ENCODE data around the gene RNF103. TPM values are rescaled to one million over a fixed set of nuclear protein-coding genes. Genes with fewer than 3 reads are reported as not detected.

Gene RNF103
- total RNA-seq, 6 experiments from 2014 or later: 11.3 to 18.5 (median 13.1) TPM

- Mint-ChIP-seq H3K27ac (no peak overlapping the region), H3K4me1 (ENCODE audit: low read depth) (peaks cover 18% of the 10 kb centered on the region), H3K27me3 (ENCODE audit: insufficient read depth) (no peaks in the 10 kb centered on the region), H3K4me3 (no peak overlapping the region), H3K9me3 (no peaks in the 10 kb centered on the region), H3K36me3 (ENCODE audit: low read depth) (peaks cover 8% of the 10 kb centered on the region)
- TF ChIP-seq, protein P1, sequence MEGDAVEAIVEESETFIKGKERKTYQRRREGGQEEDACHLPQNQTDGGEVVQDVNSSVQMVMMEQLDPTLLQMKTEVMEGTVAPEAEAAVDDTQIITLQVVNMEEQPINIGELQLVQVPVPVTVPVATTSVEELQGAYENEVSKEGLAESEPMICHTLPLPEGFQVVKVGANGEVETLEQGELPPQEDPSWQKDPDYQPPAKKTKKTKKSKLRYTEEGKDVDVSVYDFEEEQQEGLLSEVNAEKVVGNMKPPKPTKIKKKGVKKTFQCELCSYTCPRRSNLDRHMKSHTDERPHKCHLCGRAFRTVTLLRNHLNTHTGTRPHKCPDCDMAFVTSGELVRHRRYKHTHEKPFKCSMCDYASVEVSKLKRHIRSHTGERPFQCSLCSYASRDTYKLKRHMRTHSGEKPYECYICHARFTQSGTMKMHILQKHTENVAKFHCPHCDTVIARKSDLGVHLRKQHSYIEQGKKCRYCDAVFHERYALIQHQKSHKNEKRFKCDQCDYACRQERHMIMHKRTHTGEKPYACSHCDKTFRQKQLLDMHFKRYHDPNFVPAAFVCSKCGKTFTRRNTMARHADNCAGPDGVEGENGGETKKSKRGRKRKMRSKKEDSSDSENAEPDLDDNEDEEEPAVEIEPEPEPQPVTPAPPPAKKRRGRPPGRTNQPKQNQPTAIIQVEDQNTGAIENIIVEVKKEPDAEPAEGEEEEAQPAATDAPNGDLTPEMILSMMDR (IDR thresholded peaks at IDR 0.05): no peak
- no peak for DNase-seq
Observed at GRCh38 chr2:86617738-86618137, 5.9 kb downstream of the RNF103 start.

DNA sequence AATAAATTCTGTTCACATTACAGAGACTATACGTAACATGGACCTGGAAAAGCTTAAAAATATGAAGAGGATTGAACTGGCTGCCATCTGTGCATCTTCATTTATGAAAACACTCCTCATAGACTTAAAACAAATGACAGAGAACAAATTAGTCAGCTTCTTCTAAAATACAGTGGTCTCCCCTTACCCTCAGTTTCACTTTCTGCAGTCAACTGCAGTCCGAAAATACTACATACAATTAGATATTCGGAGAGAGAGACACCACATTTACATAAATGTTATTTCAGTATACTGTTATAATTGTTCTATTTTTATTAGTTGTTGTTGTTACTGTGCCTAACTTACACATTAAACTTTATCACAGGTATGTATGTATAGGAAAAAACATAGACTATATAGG lies 6.5 kb downstream of the RNF103 start:
- Mint-ChIP-seq H3K27me3 (ENCODE audit: insufficient read depth) (no peaks in the 10 kb centered on the region), H3K27ac (no peak overlapping the region), H3K9me3 (no peaks in the 10 kb centered on the region), H3K36me3 (ENCODE audit: low read depth) (peaks cover 8% of the 10 kb centered on the region), H3K4me1 (ENCODE audit: low read depth) (peaks cover 18% of the 10 kb centered on the region), H3K4me3 (no peak overlapping the region)
- TF ChIP-seq, protein P1 (IDR thresholded peaks at IDR 0.05): no peak
- DNase-seq: no peak

DNA sequence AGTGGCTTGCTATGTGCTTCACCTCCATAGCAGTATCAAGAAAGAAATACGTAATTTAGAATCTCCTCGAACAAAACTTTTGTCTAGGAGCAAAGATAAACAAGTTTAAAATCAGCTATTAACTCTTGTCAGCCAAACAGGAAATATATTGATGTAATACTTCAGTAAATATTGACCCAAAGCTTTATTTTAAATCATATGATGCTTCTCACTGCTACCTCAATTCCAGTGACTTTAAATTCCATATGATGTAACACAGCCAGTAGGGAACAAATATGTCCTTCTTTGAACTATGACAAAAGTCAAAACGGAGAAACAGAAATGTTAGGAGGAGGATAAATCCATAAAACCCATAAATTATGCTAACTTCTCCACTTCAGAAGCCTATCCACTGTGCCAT lies 7.2 kb downstream of the RNF103 start:
- DNase-seq: no peak
- peaks cover 13% of the 10 kb centered on the region for H3K4me1 Mint-ChIP-seq (ENCODE audit: low read depth)
- TF ChIP-seq, protein P1 (IDR thresholded peaks at IDR 0.05): no peak
- H3K4me3 Mint-ChIP-seq: no peak overlapping the region
- H3K9me3 Mint-ChIP-seq: no peaks in the 10 kb centered on the region
- H3K36me3 Mint-ChIP-seq (ENCODE audit: low read depth): peaks cover 8% of the 10 kb centered on the region
- no peak overlapping the region for H3K27ac Mint-ChIP-seq
- no peaks in the 10 kb centered on the region for H3K27me3 Mint-ChIP-seq (ENCODE audit: insufficient read depth)

DNA sequence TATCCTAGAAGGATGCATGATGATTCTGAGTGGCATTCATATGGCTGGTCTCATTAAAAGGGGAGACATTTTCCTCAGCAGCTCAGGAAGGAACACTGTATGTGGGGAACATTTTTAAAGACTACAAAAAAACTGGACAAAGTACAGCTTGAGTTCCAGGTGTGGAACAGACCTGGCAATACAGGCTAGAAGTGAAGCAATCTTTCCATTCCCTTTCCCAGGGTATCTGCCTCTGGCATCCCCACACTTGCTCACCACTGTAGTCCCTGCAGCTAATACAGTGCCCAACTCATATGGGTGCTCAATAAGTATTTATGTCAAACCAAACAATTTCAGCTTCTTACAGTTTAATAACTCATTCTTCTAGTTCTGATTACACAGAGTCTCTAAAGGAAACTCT lies 8.1 kb downstream of the RNF103 start:
- Mint-ChIP-seq H3K4me1 (ENCODE audit: low read depth) (peaks cover 4% of the 10 kb centered on the region; the same call in 1 of the 2 replicates), H3K4me3 (no peak overlapping the region), H3K36me3 (ENCODE audit: low read depth) (peaks cover 14% of the 10 kb centered on the region), H3K9me3 (no peaks in the 10 kb centered on the region), H3K27me3 (ENCODE audit: insufficient read depth) (no peaks in the 10 kb centered on the region), H3K27ac (no peak overlapping the region)
- DNase-seq: no peak
- TF ChIP-seq, protein P1 (IDR thresholded peaks at IDR 0.05): no peak

GRCh38 chr2:86613515-86613914 lies 10.2 kb downstream of the RNF103 start:
- H3K36me3 Mint-ChIP-seq (ENCODE audit: low read depth): peaks cover 14% of the 10 kb centered on the region
- H3K4me3 Mint-ChIP-seq: no peak overlapping the region
- no peaks in the 10 kb centered on the region for H3K9me3 Mint-ChIP-seq
- DNase-seq: no peak
- H3K27ac Mint-ChIP-seq: no peak overlapping the region
- H3K4me1 Mint-ChIP-seq (ENCODE audit: low read depth): no peaks in the 10 kb centered on the region
- TF ChIP-seq, protein P1 (IDR thresholded peaks at IDR 0.05): no peak
- no peaks in the 10 kb centered on the region; the same call in 1 of the 2 replicates for H3K27me3 Mint-ChIP-seq (ENCODE audit: insufficient read depth)

DNA sequence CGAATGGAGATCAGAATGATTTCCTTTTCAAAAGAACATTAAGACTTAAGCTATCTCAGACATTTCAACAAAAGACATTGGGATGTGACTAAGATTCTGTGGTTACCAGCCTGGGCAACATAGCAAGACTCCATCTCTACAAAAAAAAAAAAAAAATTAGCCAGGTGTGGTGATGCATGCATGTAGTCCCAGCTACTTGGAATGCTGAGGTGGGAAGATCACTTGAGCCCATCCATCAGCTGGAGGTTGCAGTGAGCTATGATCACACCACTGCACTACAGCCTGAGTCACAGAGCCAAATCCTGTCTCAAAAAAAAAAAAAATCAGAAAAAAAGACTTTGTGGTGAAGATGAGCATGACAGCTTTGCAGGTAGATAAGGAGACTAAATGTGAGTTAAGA lies 12.8 kb downstream of the RNF103 start:
- DNase-seq: no peak
- no peak overlapping the region for H3K27ac Mint-ChIP-seq
- H3K4me3 Mint-ChIP-seq: no peak overlapping the region
- H3K4me1 Mint-ChIP-seq (ENCODE audit: low read depth): no peaks in the 10 kb centered on the region
- no peaks in the 10 kb centered on the region; the same call in 1 of the 2 replicates for H3K27me3 Mint-ChIP-seq (ENCODE audit: insufficient read depth)
- TF ChIP-seq, protein P1 (IDR thresholded peaks at IDR 0.05): no peak
- H3K9me3 Mint-ChIP-seq: no peaks in the 10 kb centered on the region
- H3K36me3 Mint-ChIP-seq (ENCODE audit: low read depth): peaks cover 18% of the 10 kb centered on the region

Data from HFFc6 (cell line).